Measurements from ENCODE around the gene CHD9.

- no peak for TF ChIP-seq YY1 (IDR thresholded peaks at IDR 0.05; ENCODE audit: insufficient read depth, insufficient read length)
- TF ChIP-seq SUZ12 (IDR thresholded peaks at IDR 0.05; ENCODE audit: extremely low read depth, insufficient read depth, insufficient read length), result no peak
Measured at GRCh38 chr16:53334581-53334980, 279.8 kb downstream of the CHD9 start.

Data from NT2/D1 (cell line).